Hematopoietic multipotent progenitor cell (in vitro differentiated cells): ENCODE data around the gene FUCA1. TPM values are rescaled to one million over a fixed set of nuclear protein-coding genes. Genes with fewer than 3 reads are reported as not detected.
"Not testable (repeated sequence)": the region's sequence is repeated elsewhere in the genome, so short reads cannot be mapped to it uniquely, and the experiment has no call there.

Experiments used
- DNase-seq, 3 donors: peaks; one replicate each; pipeline ENCODE4 v3.0.0-alpha.2; 2011 to 2015; ENCODE audit warnings: low read depth in 2 of 3, low spot score in 2 of 3
- total RNA-seq: library from RNA; depleted of rRNA; stranded (reverse); fragments of >200 nt; gene quantifications from one replicate; pipeline ENCODE4 v1.2.3, GENCODE V29; 2012

Gene FUCA1
- total RNA-seq, 1 donor, result 18.9 TPM

DNA sequence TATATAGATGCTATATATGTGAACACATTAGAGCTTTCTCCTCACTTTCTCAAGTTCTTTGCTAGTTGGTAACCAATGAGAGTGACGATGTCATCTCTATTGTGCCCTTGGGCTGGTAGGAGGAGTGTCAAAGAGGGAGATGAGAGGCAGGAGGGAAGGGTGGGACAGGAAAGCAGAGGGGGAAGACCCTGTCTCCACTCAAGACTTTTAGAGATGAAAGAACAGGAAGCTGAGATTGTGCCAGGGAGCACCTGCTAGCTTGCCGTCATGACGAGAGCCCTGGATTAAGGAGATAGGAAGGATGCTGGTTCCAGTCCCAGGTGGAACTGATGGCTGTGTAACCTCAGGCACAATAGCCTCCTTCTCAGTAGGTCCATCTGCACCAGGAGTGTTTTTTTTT, 28.4 kb upstream of the FUCA1 start:
- peak in 2 of 3 donors; percentile 56 to 92 for DNase-seq

DNA sequence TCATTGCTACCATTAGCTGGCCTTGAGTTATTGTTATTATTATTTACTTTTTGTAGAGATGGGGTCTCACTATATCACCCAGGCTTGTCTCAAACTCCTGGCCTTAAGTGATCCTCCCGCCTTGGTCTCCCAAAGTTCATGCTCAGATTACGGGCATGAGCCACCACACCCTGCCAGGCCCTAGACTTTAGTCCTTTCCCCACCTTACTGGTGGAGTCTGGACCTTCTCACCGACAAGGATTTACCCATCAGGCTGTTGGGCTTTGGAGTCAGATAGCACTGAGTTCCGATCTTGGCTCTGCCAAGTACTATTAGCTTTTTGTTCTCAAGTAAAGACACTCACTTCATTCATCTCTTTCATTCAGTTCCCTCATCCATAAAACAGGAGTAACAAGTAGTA, 27.9 kb upstream of the FUCA1 start:
- DNase-seq, result no peak

DNA sequence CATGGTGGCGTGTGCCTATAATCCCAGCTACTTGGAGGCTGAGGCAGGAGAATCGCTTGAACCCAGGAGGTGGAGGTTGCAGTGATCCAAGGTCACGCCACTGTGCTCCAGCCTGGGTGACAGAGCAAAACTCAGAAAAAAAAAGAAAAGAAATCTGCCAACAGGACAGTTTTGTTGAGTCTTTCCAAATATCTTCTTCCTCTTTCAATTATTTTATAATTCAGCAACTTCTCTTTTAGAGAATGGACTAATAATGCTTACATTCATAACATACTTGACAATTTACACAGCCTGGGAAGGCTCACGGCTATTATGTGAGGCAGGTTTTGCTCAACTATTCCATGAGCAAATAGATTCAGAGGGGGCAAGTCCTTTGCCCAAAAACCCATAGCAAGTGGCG, 27.0 kb upstream of the FUCA1 start:
- no peak for DNase-seq

GRCh38 chr1:23889074-23889473, 21.0 kb upstream of the FUCA1 start:
- DNase-seq, result no peak

DNA sequence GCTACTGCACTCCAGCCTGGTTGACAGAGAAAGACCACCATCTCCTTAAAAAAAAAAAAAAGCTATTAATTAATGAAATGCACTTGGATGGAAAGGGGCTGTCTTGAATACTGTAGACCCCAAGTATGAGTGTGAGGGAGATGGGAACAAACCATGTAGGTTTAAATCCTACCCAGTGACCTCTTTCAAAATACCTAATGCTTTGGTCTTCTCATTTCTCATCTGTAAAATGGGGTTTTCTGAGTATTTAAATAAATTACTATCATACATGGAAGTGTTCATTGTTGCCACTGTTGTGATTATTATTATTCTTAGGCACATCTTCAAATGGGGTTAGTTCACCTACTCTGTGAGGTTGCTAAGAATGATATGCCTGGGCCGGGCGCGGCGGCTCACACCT, 17.1 kb upstream of the FUCA1 start:
- DNase-seq, result no peak

GRCh38 chr1:23882746-23883145, 14.7 kb upstream of the FUCA1 start:
- no peak for DNase-seq

GRCh38 chr1:23879809-23880208, 11.7 kb upstream of the FUCA1 start:
- DNase-seq, result no peak

DNA sequence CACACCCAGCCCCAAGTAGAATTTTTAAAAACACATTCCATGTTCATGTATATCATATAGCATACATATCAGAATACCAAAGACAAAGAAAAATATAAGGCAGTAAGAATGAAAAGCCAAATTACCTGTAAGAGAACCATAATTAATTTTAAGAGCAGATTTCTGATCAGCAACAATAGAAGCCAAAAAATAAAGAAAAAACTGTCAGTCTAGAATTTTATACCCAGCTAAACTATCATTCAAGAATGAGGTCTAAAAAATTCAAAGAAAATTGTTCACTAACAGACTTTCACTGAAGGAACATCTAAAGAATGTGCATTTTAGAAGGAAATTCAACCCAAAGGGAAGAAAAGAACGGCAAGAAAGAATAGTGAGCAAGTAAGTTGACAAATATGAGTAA, 10.6 kb upstream of the FUCA1 start:
- DNase-seq, result no peak

GRCh38 chr1:23875382-23875781, 7.3 kb upstream of the FUCA1 start:
- no peak for DNase-seq

DNA sequence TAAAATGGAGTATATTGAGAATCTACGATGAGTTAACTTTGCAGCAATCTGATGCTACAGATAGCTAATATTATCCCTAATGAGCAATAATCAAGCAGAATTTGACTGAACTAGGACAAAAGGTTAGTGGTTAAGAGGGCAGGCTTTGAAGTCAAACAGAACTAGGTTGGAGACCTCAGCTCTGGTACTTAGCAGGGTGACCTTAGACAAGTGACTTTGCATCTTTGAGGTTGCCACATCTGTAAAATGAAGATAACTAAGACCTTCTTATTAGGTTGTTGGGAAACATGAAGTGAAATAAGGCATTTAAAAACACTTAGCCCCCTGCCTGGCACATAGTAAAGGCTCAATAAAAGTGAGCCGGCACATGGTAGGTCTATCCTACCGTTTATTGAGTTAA, 4.3 kb upstream of the FUCA1 start:
- DNase-seq, result no peak

- no peak for DNase-seq
Measured at GRCh38 chr1:23869051-23869450, 961 bp upstream of the FUCA1 start.

DNA sequence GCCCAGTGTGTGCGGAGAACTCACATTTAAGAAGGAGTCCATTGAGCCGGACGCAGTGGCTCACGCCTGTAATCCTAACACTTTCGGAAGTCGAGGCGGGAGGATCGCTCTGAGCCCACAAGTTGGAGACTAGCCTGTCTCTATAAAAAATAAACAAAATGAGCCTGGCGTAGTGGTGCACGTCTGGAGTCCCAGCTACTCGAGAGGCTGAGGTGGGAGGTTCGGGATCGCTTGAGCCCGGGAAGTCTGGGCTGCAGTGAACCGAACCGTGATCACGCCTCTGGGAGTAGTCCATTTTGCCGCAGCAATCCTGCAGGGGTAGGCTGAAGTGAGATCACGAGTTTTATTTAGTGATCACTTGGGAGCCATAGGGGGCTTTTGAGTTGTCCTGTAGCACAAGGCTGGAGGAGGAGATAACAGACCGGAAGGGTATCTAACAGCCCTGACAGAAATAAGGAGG, 497 bp upstream of the FUCA1 start:
- DNase-seq, result peak in 1 of 3 donors; percentile 27

GRCh38 chr1:23867542-23867894, 572 bp downstream of the FUCA1 start:
- no peak for DNase-seq

DNA sequence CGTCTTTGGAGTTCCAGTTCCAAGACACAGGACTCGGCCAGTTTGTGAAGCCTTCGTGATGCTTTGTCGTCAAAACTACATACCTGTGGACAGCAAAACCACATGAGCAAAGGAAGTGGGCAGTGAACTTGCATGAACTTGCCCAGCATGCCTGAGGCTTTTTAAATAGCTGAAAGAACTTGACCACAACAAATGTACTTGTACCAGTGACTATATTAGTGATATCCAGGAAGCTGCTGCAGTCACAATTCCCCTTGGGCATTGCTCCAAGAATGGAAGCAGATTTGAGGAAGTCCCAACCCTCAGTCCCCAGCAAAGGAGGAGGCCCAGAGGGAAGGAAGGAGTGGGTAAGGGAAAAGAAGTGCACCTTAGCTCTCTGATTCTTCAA, 2.6 kb downstream of the FUCA1 start:
- no peak for DNase-seq

GRCh38 chr1:23864801-23865542, 3.1 kb downstream of the FUCA1 start:
- no peak for DNase-seq

- DNase-seq, result no peak
Measured at GRCh38 chr1:23862640-23863039, 5.5 kb downstream of the FUCA1 start.

GRCh38 chr1:23854568-23854967, 13.5 kb downstream of the FUCA1 start:
- DNase-seq, result peak in 1 of 3 donors; percentile 34

GRCh38 chr1:23853124-23853523, 15.0 kb downstream of the FUCA1 start:
- DNase-seq, result not testable (repeated sequence)

DNA sequence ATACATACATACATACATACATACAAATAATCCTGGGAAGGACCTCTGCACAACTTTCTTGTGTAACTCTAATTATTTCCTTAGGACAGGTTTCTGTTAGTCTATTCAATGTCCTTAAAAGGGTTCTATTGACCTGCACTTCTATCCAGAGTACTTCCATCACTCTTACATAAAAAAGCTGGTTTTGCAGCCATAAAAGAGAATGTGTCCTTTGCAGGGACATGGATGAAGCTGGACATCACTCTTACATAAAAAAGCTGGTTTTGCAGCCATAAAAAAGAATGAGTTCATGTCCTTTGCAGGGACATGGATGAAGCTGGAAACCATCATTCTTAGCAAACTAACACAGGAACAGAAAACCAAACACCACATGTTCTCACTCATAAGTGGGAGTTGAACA, 16.7 kb downstream of the FUCA1 start:
- not testable (repeated sequence) for DNase-seq

DNA sequence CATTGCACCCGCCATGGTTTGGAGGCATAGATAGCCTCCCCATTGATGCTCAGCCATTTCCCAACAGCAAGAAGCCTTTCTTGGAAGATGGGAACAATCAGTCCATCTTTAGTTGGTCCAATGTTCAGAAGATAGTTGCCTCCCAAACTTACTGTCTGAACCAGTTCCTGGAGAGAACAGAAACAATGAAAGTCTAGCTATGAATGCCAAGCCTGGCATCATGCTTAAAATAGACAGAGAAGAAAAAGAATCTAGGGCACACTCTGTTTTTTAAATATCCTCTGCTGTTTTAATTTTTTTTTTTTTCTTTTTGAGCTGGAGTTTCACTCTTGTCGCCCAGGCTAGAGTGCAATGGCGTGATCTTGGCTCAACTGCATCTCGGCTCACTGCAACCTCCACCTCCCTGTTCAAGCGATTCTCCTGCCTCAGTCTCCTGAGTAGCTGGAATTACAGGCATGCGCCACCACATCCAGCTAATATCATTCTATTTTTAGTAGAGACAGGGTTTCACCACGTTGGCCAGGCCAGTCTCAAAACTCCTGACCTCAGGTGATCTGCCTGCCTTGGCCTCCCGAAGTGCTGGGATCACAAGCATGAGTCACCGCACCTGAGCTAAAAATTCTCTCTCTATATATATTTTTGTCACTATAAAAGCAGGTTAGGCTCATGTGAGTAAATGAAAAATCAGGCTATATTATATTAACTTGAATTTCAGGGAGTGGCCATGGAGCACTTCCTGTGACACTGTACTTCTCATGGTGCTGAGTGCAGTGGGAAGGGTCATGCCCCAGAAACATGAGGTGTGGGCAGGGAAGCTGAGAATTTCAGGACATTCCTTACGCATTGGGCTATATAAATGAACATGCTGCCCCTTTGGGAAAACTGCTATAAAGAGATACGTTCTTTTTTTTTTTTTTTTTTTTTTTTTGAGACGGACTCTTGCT, 19.1 kb downstream of the FUCA1 start:
- DNase-seq, result no peak

GRCh38 chr1:23847482-23848095, 20.5 kb downstream of the FUCA1 start:
- DNase-seq, result not testable (repeated sequence)
